K562 (cell line): Measurements from ENCODE around the gene FRYL. TPM values are rescaled to one million over a fixed set of nuclear protein-coding genes. Genes with fewer than 3 reads are reported as not detected.

Source experiments
- ATAC-seq: fragments of 200-7000 bp; cut with Tn5 transposase; 3 replicates; pipeline ENCODE4 v1.9.1; 2020; ENCODE audit warnings: moderate library complexity
- BruUV-seq: library from RNA; stranded (reverse); fragments of 400-500 nt; replicated peaks from 2 replicates; lab custom pipeline; 2021; lab: Mats Ljungman, UMichigan
- CTCF ChIA-PET: fragments of 300-600 bp; formaldehyde crosslinking; extraction: SDS; loops from one replicate; lab custom pipeline; 2021; ENCODE audit warnings: low intra/inter-chr PET ratio; lab: Yijun Ruan, JAX
- POLR2A ChIA-PET: fragments of 300-600, 350-650 bp; sonication (Branson Sonifier 250); formaldehyde crosslinking; extraction: SDS; loops from one replicate; lab custom pipeline; 2021; ENCODE audit warnings: antibody characterized with exemption, inconsistent platforms; lab: Yijun Ruan, JAX
- DNase-seq, 4 experiments: peaks; one replicate each; pipeline versions ENCODE4 v3.0.0 to v3.0.0-alpha.2; 2011 to 2018; ENCODE audit warnings: low spot score in 3 of 4, mixed read lengths in 3 of 4; ENCODE audit errors: extremely low read depth in 1 of 4
- FAIRE-seq: peaks from 2 replicates; lab custom pipeline; 2011; peaks lifted over from hg19 to GRCh38; lab: Jason Lieb, UNC
- H2AFZ ChIP-seq: 2 replicates; pipeline ENCODE4 v1.6.0; 2011; ENCODE audit warnings: low read depth, low read length, control low read depth, inconsistent platforms
- H3K27ac ChIP-seq: fragments of 200-600 bp; 3 replicates; pipeline ENCODE4 v1.8.0; 2011; ENCODE audit warnings: low read depth, mild to moderate bottlenecking, control low read depth, inconsistent platforms, low read length, moderate library complexity, mixed read lengths; ENCODE audit errors: extremely low read depth
- H3K27me3 ChIP-seq, 2 experiments: fragments of 300-600 bp in 1 of 2; 2 replicates in 1 of 2; 3 replicates in 1 of 2; pipeline versions ENCODE4 v1.6.0 to v1.8.0; 2011; ENCODE audit warnings: inconsistent platforms in 2 of 2, low read length in 2 of 2, mild to moderate bottlenecking in 1 of 2, mixed read lengths in 1 of 2, moderate library complexity in 1 of 2; ENCODE audit not compliant: control insufficient read depth in 2 of 2, insufficient read depth in 2 of 2
- H3K36me3 ChIP-seq: fragments of 300-600 bp; 3 replicates; pipeline ENCODE4 v1.8.0; 2011; ENCODE audit warnings: mild to moderate bottlenecking, low read length, inconsistent platforms; ENCODE audit not compliant: control insufficient read depth, insufficient read depth
- H3K4me1 ChIP-seq, 2 experiments: fragments of 200-600 bp in 1 of 2; replicated peaks in 1 of 2; 2 replicates in 1 of 2; 3 replicates in 1 of 2; pipeline versions ENCODE4 v1.5.1 to v1.8.0; 2011; ENCODE audit warnings: inconsistent platforms in 2 of 2, low read length in 2 of 2, mild to moderate bottlenecking in 1 of 2, mixed read lengths in 1 of 2, moderate library complexity in 1 of 2; ENCODE audit not compliant: control insufficient read depth in 2 of 2, insufficient read depth in 2 of 2
- H3K4me2 ChIP-seq: 2 replicates; pipeline ENCODE4 v1.6.1; 2011; ENCODE audit warnings: low read length, control low read depth, inconsistent platforms, mixed read lengths; ENCODE audit not compliant: insufficient read depth
- H3K4me3 ChIP-seq: fragments of 200-600 bp; sonication (generic), shearing (Covaris generic); 2 replicates; pipeline ENCODE4 v1.5.1; 2016; ENCODE audit warnings: control low read depth, inconsistent platforms
- H3K79me2 ChIP-seq: fragments of 200-600 bp; 3 replicates; pipeline ENCODE4 v1.8.0; 2011; ENCODE audit warnings: low read length, inconsistent platforms; ENCODE audit not compliant: control insufficient read depth, insufficient read depth
- H3K9ac ChIP-seq, 2 experiments: 2 replicates each; pipeline versions ENCODE4 v1.6.0 to v1.6.1; 2011; ENCODE audit warnings: low read depth in 2 of 2, low read length in 2 of 2, control low read depth in 1 of 2, inconsistent platforms in 1 of 2, mild to moderate bottlenecking in 1 of 2, mixed read lengths in 1 of 2; ENCODE audit not compliant: insufficient read depth in 1 of 2
- H3K9me1 ChIP-seq: one replicate; pipeline ENCODE4 v1.6.0; 2011; ENCODE audit warnings: inconsistent platforms, mild to moderate bottlenecking, low read length, moderate library complexity; ENCODE audit not compliant: control insufficient read depth, insufficient read depth
- H3K9me3 ChIP-seq: replicated peaks from 2 replicates; pipeline ENCODE4 v1.5.1; 2011; ENCODE audit warnings: low read depth, low read length, inconsistent platforms; ENCODE audit not compliant: control insufficient read depth, insufficient read depth
- H4K20me1 ChIP-seq: replicated peaks from 2 replicates; pipeline ENCODE4 v1.6.1; 2011; ENCODE audit warnings: low read length, inconsistent platforms, mixed read lengths; ENCODE audit not compliant: control insufficient read depth, insufficient read depth
- ARHGAP35 ChIP-seq: fragments of 450-650 bp; IDR thresholded peaks from 2 replicates; pipeline ENCODE4 v1.6.1; 2018; ENCODE audit not compliant: partially characterized antibody
- CC2D1A ChIP-seq: fragments of 450-650 bp; IDR thresholded peaks from 2 replicates; pipeline ENCODE4 v1.6.1; 2017; ENCODE audit warnings: mild to moderate bottlenecking
- CHAMP1 ChIP-seq: fragments of 450-650 bp; IDR thresholded peaks from 2 replicates; pipeline ENCODE4 v1.6.1; 2016; ENCODE audit warnings: mild to moderate bottlenecking
- DIDO1 ChIP-seq: fragments of 450-650 bp; IDR thresholded peaks from 2 replicates; pipeline ENCODE4 v1.6.1; 2016; ENCODE audit warnings: low read depth, missing biosample characterization, missing genetic modification characterization
- HNRNPK ChIP-seq: fragments of 200-400 bp; formaldehyde crosslinking; IDR thresholded peaks from one replicate; pipeline ENCODE4 v1.6.1; 2018; ENCODE audit warnings: mild to moderate bottlenecking, low read depth, low read length; ENCODE audit not compliant: poor library complexity, severe bottlenecking
- SMAD4 ChIP-seq: fragments of 250-450 bp; sonication (Bioruptor Pico); conservative IDR thresholded peaks from 2 replicates; pipeline ENCODE4 v1.8.0; 2021; ENCODE audit warnings: inconsistent platforms, mild to moderate bottlenecking, moderate library complexity
- WGBS: fragments of 100-300 bp; shearing (Covaris generic); methylation state at CpG from one replicate; pipeline ENCODE4 v1.1.6; 2016; ENCODE audit warnings: low coverage, mixed read lengths; ENCODE audit not compliant: insufficient coverage; ENCODE audit errors: missing lambda C conversion rate; 5-methylcytosine and 5-hydroxymethylcytosine counted together
- in situ Hi-C: fragments of 300-500 bp; cut with MboI; formaldehyde crosslinking; loops from 4 replicates; pipeline ENCODE4 v1.15.0; 2018; ENCODE audit warnings: inconsistent platforms, mixed read lengths
- intact Hi-C: fragments of 100-400 bp; cut with micrococcal nuclease; formaldehyde crosslinking; loops from 2 replicates; pipeline ENCODE4 v1.14.2; 2022
- polyA plus RNA-seq, 8 experiments: library from polyadenylated mRNA; depleted of rRNA in 4 of 8; stranded (reverse) in 5 of 8; unstranded in 3 of 8; fragments of >200 nt; fragmentation: Nextera tagmentation in 2 of 8; fragmentation: Illumina TruSeq in 1 of 8; extraction: Ambion mirVana in 2 of 8; extraction: Trizol in 1 of 8; gene quantifications; 2 replicates each; pipeline versions ENCODE4 v1.2.1 to v1.2.3, GENCODE V29; 2011 to 2014; ENCODE audit warnings: inconsistent platforms in 1 of 8, missing spikeins in 1 of 8
- total RNA-seq, 7 experiments: library from RNA; depleted of rRNA in 6 of 7; stranded (reverse); fragments of >200 nt in 6 of 7; fragmentation: Illumina TruSeq in 2 of 7; extraction: Trizol in 2 of 7; gene quantifications; 2 replicates each; pipeline versions ENCODE4 v1.2.1 to v1.2.3, GENCODE V29; 2011 to 2021; ENCODE audit warnings: low replicate concordance in 1 of 7

The FRYL gene
- total and polyA plus RNA-seq, 9 of the 15 experiments (the other 6 are each of a cell fraction or from before 2014, with no cell fraction given), result 7.2 to 34.9 (median 15.9) TPM

GRCh38 chr4:48772556-48772955, 7.5 kb downstream of the FRYL start:
- Histone ChIP-seq H4K20me1 (0 out of 2 replicates have a peak, but pooled peaks cover 2% of the 10 kb centered on the region), H3K9ac (no peak overlapping the region), H2AFZ (no peak overlapping the region), H3K4me3 (no peak overlapping the region), H3K9me1 (no peaks in the 10 kb centered on the region), H3K9me3 (peaks cover under 1% of the 10 kb centered on the region; the same call in 1 of the 2 replicates), H3K4me1 (peaks cover 5 to 6% of the 10 kb centered on the region in 2 experiments; a peak in 4 of 5 replicates), H3K79me2 (peaks cover 94% of the 10 kb centered on the region)
- DNase-seq, result no peak
- FAIRE-seq, result no peak
- in situ Hi-C loops, result no loop called here
- CTCF ChIA-PET, result interaction anchor here (0.6 kb wide), 1 partner anchor 118 kb away, joined by 3 read pairs; no protein-coding TSS in a partner anchor
- POLR2A ChIA-PET, result no interaction called here
- ATAC-seq, result no peak
- TF ChIP-seq ARHGAP35 (no peak), HNRNPK (no peak), DIDO1 (no peak)
- TF ChIP-seq, all 486 proteins: peak for 0
- intact Hi-C loops, result no loop called here
- BruUV-seq, result no TSS peak
- 0 out of 3 replicates have a peak, but pooled peaks cover 2% of the 10 kb centered on the region for H3K36me3 ChIP-seq
- H3K27me3 ChIP-seq, result no peaks in the 10 kb centered on the region
- no peak overlapping the region for H3K27ac ChIP-seq
- no peak overlapping the region for H3K4me2 ChIP-seq
- 45% methylated on average over 3 of the region's 3 CpGs for WGBS

GRCh38 chr4:48767055-48767929, 12.8 kb downstream of the FRYL start:
- ATAC-seq (peak; percentile 66), DNase-seq (peak in 1 of 4 experiments; percentile 26), FAIRE-seq (no peak)
- no peaks in the 10 kb centered on the region for H3K36me3 ChIP-seq
- CTCF ChIA-PET, result no interaction called here
- 0 out of 2 replicates have a peak, but pooled peaks cover 2% of the 10 kb centered on the region for H4K20me1 ChIP-seq
- H3K9ac ChIP-seq, result no peak overlapping the region
- TF ChIP-seq SMAD4 (CRISPR knock-in tag) (no peak), CHAMP1 (peak; percentile 89), CC2D1A (peak; percentile 76)
- H3K27me3 ChIP-seq, result no peaks in the 10 kb centered on the region
- 86% methylated on average over 12 of the region's 12 CpGs for WGBS
- no peaks in the 10 kb centered on the region for H3K9me1 ChIP-seq
- peaks cover 92% of the 10 kb centered on the region for H3K79me2 ChIP-seq
- H3K4me3 ChIP-seq, result no peak overlapping the region
- in situ Hi-C loops, result no loop called here
- intact Hi-C loops, result no loop called here
- H3K9me3 ChIP-seq, result peaks cover 5% of the 10 kb centered on the region
- no peak overlapping the region for H2AFZ ChIP-seq
- no peak overlapping the region for H3K27ac ChIP-seq
- POLR2A ChIA-PET, result no interaction called here
- no TSS peak for BruUV-seq
- H3K4me1 ChIP-seq, result peaks cover 0 to 5% of the 10 kb centered on the region in 2 experiments; a peak in 3 of 5 replicates
- H3K4me2 ChIP-seq, result no peak overlapping the region
